Right renal cortex interstitium (tissue), 3 donors: Measurements from ENCODE around the gene NRDC. TPM values are rescaled to one million over a fixed set of nuclear protein-coding genes. Genes with fewer than 3 reads are reported as not detected.

Source experiments
- polyA plus RNA-seq, 3 donors: library from polyadenylated mRNA; unstranded; fragments of 120-200 nt; gene quantifications; one replicate each; pipeline ENCODE4 v1.2.1, GENCODE V29; 2013; ENCODE audit not compliant: insufficient read length in 3 of 3

The NRDC gene
- polyA plus RNA-seq, 3 donors, result 130 to 133 (median 130) TPM

Other genes with a start within 250 kb of the NRDC start
- gene RAB3B, start 112.0 kb upstream of the NRDC start, polyA plus RNA-seq, result 1 to 10 TPM; 4.8 to 5.1 (median 4.8) TPM
- 1 to 10 TPM; 6.1 to 6.8 (median 6.7) TPM for gene KTI12, start 155.1 kb upstream of the NRDC start, polyA plus RNA-seq
- 10 to 100 TPM; 72.8 to 77.9 (median 73.1) TPM for gene TXNDC12, start 176.5 kb upstream of the NRDC start, polyA plus RNA-seq
- 10 to 100 TPM; 85.7 to 91.6 (median 90.7) TPM for gene BTF3L4, start 177.6 kb upstream of the NRDC start, polyA plus RNA-seq